Mucosa of rectum (tissue), 2 donors: Measurements from ENCODE around the gene POLR2L.
A peak's percentile ranks its signal among the peaks of the same experiment; 100 is the strongest.

Source experiments
- H3K27ac ChIP-seq, 2 donors: one replicate each; pipeline ENCODE4 v1.7.0; 2013; ENCODE audit warnings: inconsistent platforms in 2 of 2, low read depth in 2 of 2, low read length in 2 of 2
- H3K27me3 ChIP-seq, 2 donors: one replicate each; pipeline ENCODE4 v1.7.0; 2013; ENCODE audit warnings: low read length in 2 of 2; ENCODE audit not compliant: control insufficient read depth in 2 of 2, insufficient read depth in 2 of 2
- H3K36me3 ChIP-seq, 2 donors: one replicate each; pipeline ENCODE4 v1.7.0; 2013; ENCODE audit warnings: low read length in 2 of 2; ENCODE audit not compliant: control insufficient read depth in 2 of 2, insufficient read depth in 2 of 2
- H3K4me1 ChIP-seq, 2 donors: one replicate each; pipeline ENCODE4 v1.7.0; 2013; ENCODE audit warnings: low read length in 2 of 2, mild to moderate bottlenecking in 1 of 2; ENCODE audit not compliant: control insufficient read depth in 2 of 2, insufficient read depth in 2 of 2
- H3K4me3 ChIP-seq, 2 donors: one replicate each; pipeline ENCODE4 v1.7.0; 2013; ENCODE audit warnings: low read length in 2 of 2
- H3K9ac ChIP-seq, 2 donors: one replicate each; pipeline ENCODE4 v1.7.0; 2013; ENCODE audit warnings: low read length in 2 of 2, low read depth in 1 of 2, mild to moderate bottlenecking in 1 of 2
- H3K9me3 ChIP-seq, 2 donors: one replicate each; pipeline ENCODE4 v1.7.0; 2013; ENCODE audit warnings: low read length in 2 of 2; ENCODE audit not compliant: control insufficient read depth in 2 of 2
- donor health status: healthy.
- donor health status: Normal muscosa, but diverticular disease.

POLR2L gene

DNA sequence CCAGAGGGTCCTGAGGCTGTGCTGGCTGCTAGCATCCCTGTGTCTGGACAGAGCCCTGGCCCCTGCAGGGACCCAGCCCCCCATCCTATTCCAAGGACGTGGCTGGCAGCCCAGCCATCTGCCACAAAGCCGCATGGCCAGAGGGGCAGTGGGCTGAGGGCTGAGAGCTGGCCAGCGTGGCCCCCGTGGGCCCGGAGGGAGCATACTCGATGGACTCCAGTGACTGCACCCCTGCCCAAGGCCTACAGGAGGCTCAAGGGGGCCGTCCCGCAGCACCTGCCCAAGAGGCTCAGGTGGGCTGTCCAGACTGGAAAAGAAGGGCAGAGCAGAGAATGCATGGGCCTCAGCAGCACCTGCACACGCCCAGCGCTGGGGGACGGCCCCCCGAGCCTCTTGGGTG lies 13.5 kb upstream of the POLR2L start:
- Histone ChIP-seq H3K27ac (no peak overlapping the region), H3K27me3 (peaks cover 6 to 8% of the 10 kb centered on the region in 2 donors), H3K9me3 (no peaks in the 10 kb centered on the region), H3K36me3 (no peaks in the 10 kb centered on the region), H3K4me1 (peaks cover 6 to 9% of the 10 kb centered on the region in 2 donors), H3K4me3 (no peak overlapping the region), H3K9ac (no peak overlapping the region)

DNA sequence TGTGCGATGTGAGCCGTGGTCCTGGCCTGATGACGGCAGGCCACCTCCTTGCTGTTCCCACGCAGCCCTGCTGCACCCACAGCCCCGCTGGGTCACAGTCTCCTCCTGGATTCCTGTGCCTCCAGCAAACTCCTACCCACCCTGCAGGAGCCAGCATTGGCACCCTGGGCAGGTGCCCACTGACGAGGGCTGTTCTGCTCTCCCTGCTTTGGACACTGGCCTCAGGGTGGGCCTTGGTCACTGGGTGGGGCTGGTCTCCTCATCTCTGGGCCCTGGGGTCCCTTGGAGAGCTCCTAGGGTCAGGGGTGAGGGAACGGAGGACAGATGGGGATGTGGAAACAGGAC lies 13.0 kb upstream of the POLR2L start:
- Histone ChIP-seq H3K9me3 (no peaks in the 10 kb centered on the region), H3K4me3 (no peak overlapping the region), H3K27ac (no peak overlapping the region), H3K9ac (no peak overlapping the region), H3K4me1 (peaks cover 6 to 9% of the 10 kb centered on the region in 2 donors), H3K27me3 (peaks cover 10 to 11% of the 10 kb centered on the region in 2 donors), H3K36me3 (no peaks in the 10 kb centered on the region)

DNA sequence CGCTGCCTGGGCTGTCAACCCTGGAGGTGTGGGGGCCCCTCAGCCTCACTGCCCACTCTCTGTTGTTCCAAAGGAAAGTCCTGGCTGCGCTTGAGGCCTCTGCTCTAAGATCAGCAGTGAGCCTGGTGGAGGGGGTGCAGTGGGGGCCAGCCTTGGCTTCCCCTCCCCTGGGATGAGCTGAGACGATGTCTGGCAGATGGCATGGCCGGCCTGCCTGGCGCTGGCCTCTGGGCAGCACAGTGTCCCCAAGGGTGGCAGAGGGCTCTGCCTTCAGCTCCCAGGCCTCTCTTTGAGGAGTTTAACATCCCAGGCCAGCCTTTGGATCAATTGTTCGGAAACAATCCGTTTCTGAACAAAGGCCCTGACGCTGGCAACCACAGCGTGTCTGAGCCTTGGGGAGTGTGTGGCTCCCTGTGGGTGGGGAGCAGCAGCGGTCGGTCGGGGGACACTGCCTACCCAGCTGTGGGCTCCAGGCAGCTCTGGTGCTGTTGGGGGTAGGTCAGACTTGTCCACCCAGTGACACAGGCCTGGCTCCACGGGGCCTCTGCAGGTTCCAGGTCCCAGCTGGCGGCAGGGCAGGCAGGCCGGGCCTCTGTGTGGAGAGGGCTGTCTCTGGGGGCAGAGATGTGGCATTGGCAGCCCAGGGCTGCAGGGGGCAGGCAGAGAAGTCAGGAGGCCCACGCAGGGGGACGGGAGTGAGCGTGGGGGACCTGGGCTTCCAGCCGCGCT lies 12.4 kb upstream of the POLR2L start:
- peaks cover 11 to 13% of the 10 kb centered on the region in 2 donors for H3K27me3 ChIP-seq
- peaks cover under 1 to 5% of the 10 kb centered on the region in 2 donors for H3K4me1 ChIP-seq
- no peak overlapping the region for H3K4me3 ChIP-seq
- no peak overlapping the region for H3K27ac ChIP-seq
- H3K36me3 ChIP-seq: no peaks in the 10 kb centered on the region
- H3K9me3 ChIP-seq: no peaks in the 10 kb centered on the region
- no peak overlapping the region for H3K9ac ChIP-seq

DNA sequence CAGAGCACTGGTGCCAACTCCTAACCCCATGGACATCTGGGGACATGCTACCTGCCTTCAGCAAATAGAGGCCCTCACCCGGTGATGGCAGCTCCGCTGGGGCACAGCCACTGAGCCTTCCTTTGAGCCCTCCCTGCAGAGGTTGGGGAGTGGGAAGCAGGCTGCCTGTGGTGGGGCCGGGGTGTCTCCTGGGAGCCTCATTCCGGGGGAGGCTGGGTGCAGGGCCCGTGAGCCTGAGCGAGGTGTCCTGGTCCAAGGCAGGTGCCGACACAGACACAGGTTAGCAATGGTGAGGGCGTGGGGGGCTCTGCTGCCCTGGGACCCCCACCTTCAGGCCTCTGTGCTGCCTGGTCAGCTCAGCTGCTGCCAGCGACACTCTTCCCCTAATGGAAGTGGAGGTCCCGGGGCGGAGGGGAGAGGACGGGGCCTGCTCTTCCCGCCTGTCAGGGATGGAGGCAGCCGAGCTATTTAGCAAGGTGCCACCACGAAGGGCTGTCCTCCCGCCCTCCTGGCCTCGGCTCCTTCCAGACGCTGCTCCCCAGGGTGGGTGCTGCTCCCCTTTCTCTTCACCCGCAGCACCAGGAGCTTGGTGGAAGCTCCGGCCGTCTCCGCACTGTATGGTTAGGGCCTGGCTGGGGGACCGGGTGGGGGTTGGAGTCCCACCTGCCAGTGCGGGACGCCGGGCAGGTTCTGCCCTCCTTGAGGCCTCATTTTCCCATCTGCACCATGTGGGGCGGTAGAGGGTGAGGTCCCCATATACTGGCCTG lies 11.5 kb upstream of the POLR2L start:
- no peaks in the 10 kb centered on the region for H3K9me3 ChIP-seq
- no peak overlapping the region for H3K4me3 ChIP-seq
- no peak overlapping the region for H3K9ac ChIP-seq
- no peaks in the 10 kb centered on the region for H3K36me3 ChIP-seq
- H3K4me1 ChIP-seq: peaks cover 0 to 3% of the 10 kb centered on the region in 2 donors
- H3K27ac ChIP-seq: no peak overlapping the region
- H3K27me3 ChIP-seq: peaks cover 11 to 13% of the 10 kb centered on the region in 2 donors

DNA sequence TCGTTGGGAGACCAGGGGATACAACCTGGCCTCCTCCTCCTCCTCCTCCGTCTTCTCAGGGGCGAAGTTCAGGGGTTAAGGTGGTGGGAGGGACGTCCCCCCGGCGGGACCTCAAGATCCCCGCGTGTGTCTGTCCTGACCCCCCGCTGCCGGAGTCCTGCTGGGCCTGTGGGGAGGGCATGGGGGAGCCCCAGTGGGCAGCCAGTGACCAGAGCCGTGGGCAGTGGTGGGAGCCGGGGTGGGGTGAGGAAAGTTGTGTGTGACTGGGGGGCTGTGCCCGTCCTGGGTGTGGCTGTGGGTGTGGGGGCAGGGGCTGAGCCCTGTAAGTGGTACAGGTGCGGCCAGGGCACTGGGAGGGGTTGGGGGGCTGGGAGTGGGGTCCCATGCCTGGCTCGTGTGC lies 10.4 kb upstream of the POLR2L start:
- Histone ChIP-seq H3K27ac (no peak overlapping the region), H3K4me1 (peaks cover 6 to 8% of the 10 kb centered on the region in 2 donors)

DNA sequence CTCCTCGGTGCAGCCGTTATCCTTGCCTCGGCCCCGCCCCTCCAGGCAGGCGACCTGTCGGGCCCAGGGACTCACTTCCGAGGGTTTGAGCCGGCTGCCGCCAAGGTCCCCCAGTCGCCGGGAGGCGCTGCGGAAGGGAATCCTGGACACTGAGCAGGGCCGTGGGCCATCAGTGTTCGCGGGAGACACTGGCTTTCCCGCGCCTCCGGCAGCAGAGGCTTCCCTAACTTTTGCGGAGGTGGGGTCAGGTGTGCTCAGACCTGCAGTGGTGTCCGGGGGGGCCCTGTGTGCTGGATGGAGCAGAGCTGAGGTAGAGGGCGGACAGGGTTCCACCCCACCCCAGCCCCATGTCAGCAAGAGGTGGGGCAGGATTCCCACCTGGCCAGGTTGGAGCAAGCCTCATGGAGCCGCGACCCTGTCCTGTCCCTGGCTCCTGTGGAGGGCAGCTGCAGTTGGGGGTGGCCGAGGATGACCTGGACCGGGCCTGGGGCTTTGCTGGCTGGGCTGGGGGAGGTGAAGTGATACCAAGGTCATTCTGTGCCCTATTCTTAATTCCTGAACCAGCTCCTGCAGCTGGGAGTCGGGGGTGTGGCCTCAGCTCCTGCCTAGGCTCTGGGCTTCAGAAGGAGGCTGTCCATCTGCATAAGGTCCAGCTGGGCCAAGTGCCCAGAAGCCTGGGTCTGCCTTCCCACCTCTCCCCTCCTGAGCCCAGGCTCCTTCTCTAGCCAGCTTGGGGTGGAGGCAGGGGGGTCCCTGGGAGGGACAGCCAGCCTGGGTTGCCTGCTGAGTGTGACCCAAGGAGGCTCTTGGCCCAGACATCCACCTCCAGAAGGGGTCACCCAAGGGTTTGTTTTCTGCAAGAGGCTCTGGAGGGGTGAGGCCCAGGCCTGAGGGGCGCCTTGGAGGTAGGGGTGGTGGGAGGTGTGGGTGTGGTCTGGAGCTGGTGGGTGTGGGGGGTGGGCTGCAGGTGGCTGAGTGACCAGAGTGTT lies 8.7 kb upstream of the POLR2L start:
- no peaks in the 10 kb centered on the region for H3K36me3 ChIP-seq
- H3K9me3 ChIP-seq: no peaks in the 10 kb centered on the region
- H3K4me1 ChIP-seq: peaks cover 6 to 9% of the 10 kb centered on the region in 2 donors
- no peak overlapping the region for H3K9ac ChIP-seq
- H3K4me3 ChIP-seq: no peak overlapping the region
- no peak overlapping the region for H3K27ac ChIP-seq
- peaks cover 16 to 19% of the 10 kb centered on the region in 2 donors for H3K27me3 ChIP-seq

More for the DNA sequence above, 10.4 kb upstream of the POLR2L start:
- Histone ChIP-seq H3K9me3 (no peaks in the 10 kb centered on the region), H3K27me3 (peaks cover 16 to 19% of the 10 kb centered on the region in 2 donors), H3K9ac (no peak overlapping the region), H3K4me3 (no peak overlapping the region), H3K36me3 (no peaks in the 10 kb centered on the region)

DNA sequence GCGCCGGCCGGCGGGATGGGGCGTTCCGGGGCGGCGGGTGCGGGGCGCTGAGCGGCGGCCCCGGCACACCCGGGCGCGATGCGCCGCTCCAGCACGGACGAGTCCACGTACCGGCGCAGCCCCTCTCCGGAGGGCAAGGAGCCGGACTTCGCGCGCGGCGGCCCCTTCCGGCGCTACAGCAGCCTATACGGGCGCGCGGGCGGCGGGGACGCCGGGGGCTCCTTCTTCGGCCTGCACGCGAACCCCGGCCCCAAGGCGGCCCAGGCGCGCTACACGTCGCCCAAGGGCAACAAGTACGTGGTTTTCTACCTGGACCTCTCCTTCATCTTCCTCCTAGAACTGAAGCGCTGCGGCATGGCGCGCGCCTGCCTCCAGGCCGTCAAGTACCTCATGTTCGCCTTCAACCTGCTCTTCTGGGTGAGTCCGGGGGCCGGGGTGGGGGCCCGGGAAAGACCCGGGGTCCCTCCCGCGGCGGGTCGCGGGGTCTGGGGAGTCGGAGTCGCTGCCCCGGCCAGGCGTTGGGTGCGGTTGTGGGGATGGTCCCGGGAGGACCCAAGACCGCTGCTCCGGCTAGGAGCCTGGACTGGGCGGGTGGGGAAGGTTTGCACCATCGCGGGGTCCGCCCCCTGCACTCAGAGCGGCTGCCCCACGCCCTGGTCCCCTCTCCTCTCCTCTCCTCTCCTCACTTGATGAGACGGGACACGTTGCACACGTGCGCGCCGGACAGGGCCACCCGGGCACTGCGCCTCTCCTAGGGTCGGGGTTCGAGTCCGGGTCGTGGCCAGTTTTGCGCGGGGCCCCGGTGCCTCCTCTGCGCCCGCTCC lies 7.8 kb upstream of the POLR2L start:
- Histone ChIP-seq H3K36me3 (no peaks in the 10 kb centered on the region), H3K9me3 (no peaks in the 10 kb centered on the region), H3K9ac (no peak overlapping the region), H3K4me1 (peaks cover 6 to 10% of the 10 kb centered on the region in 2 donors), H3K4me3 (no peak overlapping the region), H3K27ac (no peak overlapping the region), H3K27me3 (peaks cover 16 to 19% of the 10 kb centered on the region in 2 donors)

DNA sequence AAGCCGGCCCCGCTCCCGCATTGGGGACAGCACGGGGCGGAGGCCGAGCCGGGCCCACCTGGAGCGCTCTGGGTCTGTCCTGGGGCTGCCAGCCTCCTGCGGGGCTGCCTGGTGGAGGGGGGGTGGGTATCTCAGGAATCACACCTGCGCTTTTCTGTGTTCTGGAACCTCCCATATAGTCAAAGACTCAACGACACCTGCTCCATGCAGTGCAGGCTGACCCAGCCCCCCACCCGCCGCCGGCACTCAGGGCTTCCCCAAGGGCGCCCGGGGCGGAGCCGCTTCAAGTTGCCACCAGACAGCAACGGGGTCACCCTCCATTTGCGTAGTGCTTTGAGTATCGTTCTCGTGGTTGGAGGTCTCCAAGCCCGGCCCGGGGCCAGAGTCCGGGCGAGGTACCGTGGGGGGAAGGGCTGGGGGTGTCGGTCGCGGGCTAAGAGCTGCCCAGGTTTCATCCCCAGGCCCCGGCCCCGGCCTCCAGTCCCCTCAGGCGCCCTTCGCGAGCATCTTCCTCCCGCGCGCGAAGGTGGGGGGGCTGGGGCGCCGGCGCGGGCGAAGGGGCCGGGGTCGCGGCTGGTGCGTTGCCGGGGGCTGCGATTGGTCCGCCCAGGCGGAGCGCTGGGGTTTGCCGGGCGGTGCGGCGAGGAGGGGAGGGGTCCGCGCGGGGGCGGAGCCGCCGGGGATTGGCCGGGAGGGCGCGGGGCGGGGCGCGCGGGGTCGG lies 6.9 kb upstream of the POLR2L start:
- H3K4me1 ChIP-seq: peaks cover 11 to 16% of the 10 kb centered on the region in 2 donors
- no peak overlapping the region for H3K27ac ChIP-seq
- peak overlapping the region in 1 of 2 donors; percentile 30 for H3K4me3 ChIP-seq

More for the DNA sequence above, 6.9 kb upstream of the POLR2L start:
- Histone ChIP-seq H3K9ac (no peak overlapping the region), H3K36me3 (no peaks in the 10 kb centered on the region), H3K27me3 (peaks cover 16 to 19% of the 10 kb centered on the region in 2 donors), H3K9me3 (no peaks in the 10 kb centered on the region)
